CD8-positive, alpha-beta memory T cell (primary cell): ENCODE data around the gene AGER. TPM values are rescaled to one million over a fixed set of nuclear protein-coding genes. Genes with fewer than 3 reads are reported as not detected.

Source experiments
- CTCF ChIA-PET: fragments of 350-600 bp; sonication (Branson Sonifier 250); formaldehyde crosslinking; loops from one replicate; lab custom pipeline; 2021; ENCODE audit warnings: antibody characterized with exemption; lab: Charles Lee
- POLR2A ChIA-PET: fragments of 350-600 bp; sonication (Branson Sonifier 250); formaldehyde crosslinking; loops from one replicate; lab custom pipeline; 2021; ENCODE audit warnings: antibody characterized with exemption; lab: Charles Lee
- DNase-seq, 5 donors: peaks; one replicate each; pipeline versions ENCODE4 v3.0.0 to v3.0.0-alpha.2; 2020 to 2022; ENCODE audit warnings: mixed read lengths in 1 of 5
- H3K27ac ChIP-seq: one replicate; pipeline ENCODE4 v1.7.0; 2013; ENCODE audit warnings: low read depth, mild to moderate bottlenecking, low read length, moderate library complexity
- H3K27me3 ChIP-seq: 2 replicates; pipeline ENCODE4 v1.7.0; 2013; ENCODE audit warnings: low read length, mild to moderate bottlenecking; ENCODE audit not compliant: insufficient read depth, poor library complexity, severe bottlenecking
- H3K36me3 ChIP-seq: 2 replicates; pipeline ENCODE4 v1.7.0; 2013; ENCODE audit warnings: mild to moderate bottlenecking, low read length, moderate library complexity; ENCODE audit not compliant: insufficient read depth
- H3K4me1 ChIP-seq: 2 replicates; pipeline ENCODE4 v1.7.0; 2013; ENCODE audit warnings: mild to moderate bottlenecking, low read length, moderate library complexity; ENCODE audit not compliant: insufficient read depth
- H3K4me3 ChIP-seq: 2 replicates; pipeline ENCODE4 v1.7.0; 2013; ENCODE audit warnings: mild to moderate bottlenecking, low read length
- H3K9me3 ChIP-seq: 2 replicates; pipeline ENCODE4 v1.7.0; 2013; ENCODE audit warnings: mild to moderate bottlenecking, low read length
- H3K27ac Mint-ChIP-seq, 8 donors: one replicate each; pipeline ENCODE4 v1.8.0; 2020 to 2021; ENCODE audit warnings: mixed read lengths in 8 of 8, mild to moderate bottlenecking in 6 of 8, inconsistent platforms in 3 of 8, moderate library complexity in 3 of 8
- H3K27me3 Mint-ChIP-seq, 2 donors: one replicate each; pipeline ENCODE4 v1.8.0; 2020 to 2021; ENCODE audit warnings: mixed read lengths in 2 of 2, mild to moderate bottlenecking in 1 of 2, moderate library complexity in 1 of 2
- H3K36me3 Mint-ChIP-seq, 3 donors: one replicate each; pipeline ENCODE4 v1.8.0; 2020 to 2021; ENCODE audit warnings: mixed read lengths in 3 of 3, inconsistent platforms in 1 of 3, mild to moderate bottlenecking in 1 of 3
- H3K4me1 Mint-ChIP-seq, 3 donors: one replicate each; pipeline ENCODE4 v1.8.0; 2020 to 2021; ENCODE audit warnings: mixed read lengths in 3 of 3, inconsistent platforms in 1 of 3, mild to moderate bottlenecking in 1 of 3
- H3K4me3 Mint-ChIP-seq, 7 donors: one replicate each; pipeline ENCODE4 v1.8.0; 2020 to 2021; ENCODE audit warnings: mixed read lengths in 7 of 7, mild to moderate bottlenecking in 6 of 7, moderate library complexity in 4 of 7, inconsistent platforms in 2 of 7
- H3K9me3 Mint-ChIP-seq, 5 donors: one replicate each; pipeline ENCODE4 v1.8.0; 2020 to 2022; ENCODE audit warnings: mixed read lengths in 5 of 5, mild to moderate bottlenecking in 3 of 5, moderate library complexity in 2 of 5, inconsistent platforms in 1 of 5
- polyA plus RNA-seq: library from polyadenylated mRNA; unstranded; fragments of 300-500 nt; fragmentation: Illumina TruSeq; gene quantifications from one replicate; pipeline ENCODE4 v1.2.3, GENCODE V29; 2021
- total RNA-seq, 2 experiments: library from RNA; stranded (reverse); gene quantifications; one replicate each; pipeline ENCODE4 v1.2.3, GENCODE V29; 2021

The AGER gene
- total and polyA plus RNA-seq, 3 experiments from 2014 or later: 11.9 to 12.5 TPM; not detected in 1

GRCh38 chr6:32139590-32139989 is 44.5 kb downstream of the AGER start:
- no peaks in the 10 kb centered on the region for H3K9me3 ChIP-seq
- POLR2A ChIA-PET: no interaction called here
- no peak overlapping the region for H3K27ac Mint-ChIP-seq
- no peak overlapping the region for H3K4me3 ChIP-seq
- CTCF ChIA-PET: interaction anchor here (1.8 kb wide), 1 partner anchor 9 kb away, joined by 9 read pairs; no protein-coding TSS in a partner anchor
- H3K4me1 ChIP-seq: no peaks in the 10 kb centered on the region
- no peaks in the 10 kb centered on the region for H3K36me3 Mint-ChIP-seq
- H3K27me3 Mint-ChIP-seq: peaks cover 11 to 14% of the 10 kb centered on the region in 2 donors
- no peaks in the 10 kb centered on the region for H3K27me3 ChIP-seq
- no peaks in the 10 kb centered on the region for H3K4me1 Mint-ChIP-seq
- H3K36me3 ChIP-seq: no peaks in the 10 kb centered on the region
- no peak overlapping the region for H3K4me3 Mint-ChIP-seq
- no peak overlapping the region for H3K27ac ChIP-seq
- DNase-seq: no peak
- no peaks in the 10 kb centered on the region for H3K9me3 Mint-ChIP-seq

- Mint-ChIP-seq H3K27me3 (peaks cover 15 to 17% of the 10 kb centered on the region in 2 donors), H3K27ac (no peak overlapping the region), H3K36me3 (no peaks in the 10 kb centered on the region), H3K4me1 (no peaks in the 10 kb centered on the region), H3K4me3 (no peak overlapping the region), H3K9me3 (no peaks in the 10 kb centered on the region)
- Histone ChIP-seq H3K27ac (no peak overlapping the region), H3K27me3 (no peaks in the 10 kb centered on the region), H3K4me1 (no peaks in the 10 kb centered on the region), H3K36me3 (no peaks in the 10 kb centered on the region), H3K9me3 (no peaks in the 10 kb centered on the region), H3K4me3 (no peak overlapping the region)
- ChIA-PET POLR2A (no interaction called here), CTCF (no interaction called here)
- DNase-seq: no peak
Observed at GRCh38 chr6:32137454-32137853, 46.6 kb downstream of the AGER start.

GRCh38 chr6:32133786-32134185 is 50.3 kb downstream of the AGER start:
- Histone ChIP-seq H3K4me1 (peaks cover 11% of the 10 kb centered on the region), H3K4me3 (no peak overlapping the region), H3K27ac (no peak overlapping the region), H3K36me3 (no peaks in the 10 kb centered on the region), H3K9me3 (no peaks in the 10 kb centered on the region), H3K27me3 (no peaks in the 10 kb centered on the region)
- Mint-ChIP-seq H3K27me3 (peaks cover 4 to 11% of the 10 kb centered on the region in 2 donors), H3K27ac (peak overlapping the region in 1 of 8 donors; percentile 6), H3K9me3 (no peaks in the 10 kb centered on the region), H3K36me3 (peaks cover 0 to 4% (median 3%) of the 10 kb centered on the region in 3 donors), H3K4me1 (peaks cover 15 to 17% (median 16%) of the 10 kb centered on the region in 3 donors), H3K4me3 (no peak overlapping the region)
- ChIA-PET CTCF (no interaction called here), POLR2A (no interaction called here)
- no peak for DNase-seq

GRCh38 chr6:32132110-32132509 is 51.9 kb downstream of the AGER start:
- Histone ChIP-seq H3K27me3 (no peaks in the 10 kb centered on the region), H3K4me3 (no peak overlapping the region), H3K9me3 (no peaks in the 10 kb centered on the region), H3K36me3 (peaks cover 2% of the 10 kb centered on the region), H3K27ac (no peak overlapping the region), H3K4me1 (peaks cover 22% of the 10 kb centered on the region)
- Mint-ChIP-seq H3K4me1 (peaks cover 30 to 33% (median 31%) of the 10 kb centered on the region in 3 donors), H3K27ac (no peak overlapping the region), H3K4me3 (peak overlapping the region in 4 of 7 donors; percentile 1 to 68 (median 24)), H3K36me3 (peaks cover 0 to 14% (median 3%) of the 10 kb centered on the region in 3 donors), H3K27me3 (peaks cover 5 to 11% of the 10 kb centered on the region in 2 donors), H3K9me3 (no peaks in the 10 kb centered on the region)
- POLR2A ChIA-PET: interaction anchor here (0.6 kb wide), 1 partner anchor 11 kb away, joined by 6 read pairs; no protein-coding TSS in a partner anchor
- CTCF ChIA-PET: no interaction called here
- no peak for DNase-seq

GRCh38 chr6:32131439-32131948 is 52.6 kb downstream of the AGER start:
- no peak for DNase-seq
- ChIA-PET CTCF (interaction anchor here (3.1 kb wide), 1 partner anchor 64 kb away, joined by 18 read pairs; no protein-coding TSS in a partner anchor), POLR2A (interaction anchor here (0.6 kb wide), 1 partner anchor 12 kb away, joined by 6 read pairs; no protein-coding TSS in a partner anchor)
- Mint-ChIP-seq H3K36me3 (peaks cover 0 to 20% (median 3%) of the 10 kb centered on the region in 3 donors), H3K4me1 (peaks cover 36 to 39% (median 37%) of the 10 kb centered on the region in 3 donors), H3K9me3 (no peaks in the 10 kb centered on the region), H3K4me3 (peak overlapping the region in 6 of 7 donors; percentile 28 to 74 (median 56)), H3K27me3 (peaks cover 6 to 11% of the 10 kb centered on the region in 2 donors), H3K27ac (peak overlapping the region in 1 of 8 donors; percentile 47)
- Histone ChIP-seq H3K9me3 (no peaks in the 10 kb centered on the region), H3K4me1 (peaks cover 28% of the 10 kb centered on the region), H3K27me3 (no peaks in the 10 kb centered on the region), H3K4me3 (no peak overlapping the region), H3K27ac (peak overlapping the region; percentile 17), H3K36me3 (peaks cover 5% of the 10 kb centered on the region)

Other genes starting within 250 kb of the AGER start
- gene CFB, start 238.2 kb downstream of the AGER start, total RNA-seq: under 1 TPM; 0.31 to 0.40 TPM
- 0.83 TPM for gene CFB, start 238.2 kb downstream of the AGER start, polyA plus RNA-seq
- gene NELFE, start 225.3 kb downstream of the AGER start, total RNA-seq: 10 to 100 TPM; 86.1 to 90.6 TPM
- gene NELFE, start 225.3 kb downstream of the AGER start, polyA plus RNA-seq: 79.6 TPM
- 100 to 1,000 TPM; 110 to 114 TPM for gene SKIC2, start 225.1 kb downstream of the AGER start, total RNA-seq
- 21.1 TPM for gene SKIC2, start 225.1 kb downstream of the AGER start, polyA plus RNA-seq
- 10 to 100 TPM; 13.8 to 15.8 TPM for gene DXO, start 212.1 kb downstream of the AGER start, total RNA-seq
- 16.8 TPM for gene DXO, start 212.1 kb downstream of the AGER start, polyA plus RNA-seq
- gene C4A, start 202.2 kb downstream of the AGER start, total RNA-seq: 1 to 10 TPM; 3.3 to 3.4 TPM
- 0.40 TPM for gene C4A, start 202.2 kb downstream of the AGER start, polyA plus RNA-seq
- 1 to 10 TPM; 2.2 to 3.7 TPM for gene C4B, start 169.5 kb downstream of the AGER start, total RNA-seq
- 0.70 TPM for gene C4B, start 169.5 kb downstream of the AGER start, polyA plus RNA-seq
- gene CYP21A2, start 145.8 kb downstream of the AGER start, total RNA-seq: under 1 TPM; 0.37 to 0.40 TPM
- gene CYP21A2, start 145.8 kb downstream of the AGER start, polyA plus RNA-seq: not detected
- 1 to 10 TPM; 2.5 to 4.9 TPM for gene TNXB, start 74.9 kb downstream of the AGER start, total RNA-seq
- gene TNXB, start 74.9 kb downstream of the AGER start, polyA plus RNA-seq: not detected
- gene ATF6B, start 56.0 kb downstream of the AGER start, total RNA-seq: 10 to 100 TPM; 72.5 to 74.4 TPM
- 20.7 TPM for gene ATF6B, start 56.0 kb downstream of the AGER start, polyA plus RNA-seq
- 1 to 10 TPM; 6.8 to 8.1 TPM for gene FKBPL, start 54.0 kb downstream of the AGER start, total RNA-seq
- gene FKBPL, start 54.0 kb downstream of the AGER start, polyA plus RNA-seq: 2.3 TPM
- gene PRRT1, start 32.3 kb downstream of the AGER start, total RNA-seq: under 1 TPM; 0.35 to 0.55 TPM
- gene PRRT1, start 32.3 kb downstream of the AGER start, polyA plus RNA-seq: 0.72 TPM
- gene PPT2, start 30.1 kb downstream of the AGER start, total RNA-seq: 10 to 100 TPM; 18.8 to 19.0 TPM
- gene PPT2, start 30.1 kb downstream of the AGER start, polyA plus RNA-seq: 10.0 TPM
- gene EGFL8, start 19.7 kb downstream of the AGER start, total RNA-seq: 1 to 10 TPM; 8.3 to 9.5 TPM
- not detected for gene EGFL8, start 19.7 kb downstream of the AGER start, polyA plus RNA-seq
- 10 to 100 TPM; 42.5 to 42.6 TPM for gene AGPAT1, start 8.2 kb downstream of the AGER start, total RNA-seq
- gene AGPAT1, start 8.2 kb downstream of the AGER start, polyA plus RNA-seq: 23.5 TPM
- 10 to 100 TPM; 52.7 to 52.9 TPM for gene RNF5, start 5.8 kb downstream of the AGER start, total RNA-seq
- gene RNF5, start 5.8 kb downstream of the AGER start, polyA plus RNA-seq: 110 TPM
- gene PBX2, start 5.9 kb upstream of the AGER start, total RNA-seq: 10 to 100 TPM; 63.5 to 69.4 TPM
- gene PBX2, start 5.9 kb upstream of the AGER start, polyA plus RNA-seq: 2.2 TPM
- 10 to 100 TPM; 82.0 to 89.5 TPM for gene GPSM3, start 8.4 kb upstream of the AGER start, total RNA-seq
- gene GPSM3, start 8.4 kb upstream of the AGER start, polyA plus RNA-seq: 136 TPM
- gene NOTCH4, start 39.8 kb upstream of the AGER start, total RNA-seq: 1 to 10 TPM; 1.3 to 1.4 TPM
- 0.71 TPM for gene NOTCH4, start 39.8 kb upstream of the AGER start, polyA plus RNA-seq
- not detected for gene TSBP1, start 187.7 kb upstream of the AGER start, total RNA-seq
- not detected for gene TSBP1, start 187.7 kb upstream of the AGER start, polyA plus RNA-seq
- not detected for gene BTNL2, start 222.9 kb upstream of the AGER start, total RNA-seq
- not detected for gene BTNL2, start 222.9 kb upstream of the AGER start, polyA plus RNA-seq